T-helper 1 cell (primary cell): ENCODE measurements around the gene PSTK.
A peak's percentile ranks its signal among the peaks of the same experiment; 100 is the strongest.

Experiments
- DNase-seq, 5 donors: peaks; one replicate each; pipeline ENCODE4 v3.0.0-alpha.2; 2012 to 2020
- total RNA-seq, 4 donors: gene quantifications; one replicate each; lab custom pipeline; 2026; lab: John Stamatoyannopoulos, UW

Gene PSTK
- total RNA-seq = 6.4 to 11.6 (median 10.5) reads per million in 4 donors

DNA sequence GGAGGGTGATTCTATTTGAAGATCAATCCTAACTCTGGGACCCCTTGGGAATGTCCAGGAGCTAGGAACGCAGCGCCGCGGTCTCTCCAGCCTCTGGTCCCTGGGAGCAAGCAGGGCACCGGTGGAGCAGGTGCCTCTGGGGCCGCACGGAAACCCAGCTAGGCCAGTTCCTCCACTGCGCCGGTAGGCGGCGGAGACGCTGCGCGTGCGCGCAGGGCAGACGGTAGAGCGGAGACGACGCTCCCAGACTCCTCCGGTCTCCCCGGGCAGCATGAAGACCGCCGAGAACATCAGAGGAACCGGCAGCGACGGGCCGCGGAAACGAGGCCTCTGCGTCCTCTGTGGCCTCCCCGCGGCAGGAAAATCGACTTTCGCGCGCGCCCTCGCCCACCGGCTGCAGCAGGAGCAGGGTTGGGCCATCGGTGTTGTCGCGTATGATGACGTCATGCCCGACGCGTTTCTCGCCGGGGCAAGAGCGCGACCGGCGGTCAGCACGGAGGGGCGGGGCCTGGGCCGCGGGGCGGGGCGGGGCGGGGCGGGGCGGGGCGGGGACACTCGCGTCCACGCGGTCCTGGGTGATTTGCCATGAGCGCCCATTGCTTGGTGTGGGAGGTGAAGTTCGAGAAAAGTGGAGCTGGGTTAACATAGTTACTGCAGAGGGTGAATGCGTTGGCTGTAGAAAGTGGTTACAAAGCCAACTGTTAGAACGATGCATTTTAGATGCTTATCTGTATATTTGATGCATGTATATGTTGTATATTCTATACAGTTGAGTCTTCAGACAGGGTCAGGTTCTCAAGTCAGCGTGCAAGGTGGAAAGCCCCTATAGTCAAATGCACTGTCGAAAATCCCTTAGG lies at the start of gene PSTK:
Gene PSTK (plus strand): TSS at position 193 of the 857 bp plus-strand sequence. CDS start 79 bp downstream, at position 272.
- DNase-seq = peak; percentile 79 to 93 (median 83)

DNA sequence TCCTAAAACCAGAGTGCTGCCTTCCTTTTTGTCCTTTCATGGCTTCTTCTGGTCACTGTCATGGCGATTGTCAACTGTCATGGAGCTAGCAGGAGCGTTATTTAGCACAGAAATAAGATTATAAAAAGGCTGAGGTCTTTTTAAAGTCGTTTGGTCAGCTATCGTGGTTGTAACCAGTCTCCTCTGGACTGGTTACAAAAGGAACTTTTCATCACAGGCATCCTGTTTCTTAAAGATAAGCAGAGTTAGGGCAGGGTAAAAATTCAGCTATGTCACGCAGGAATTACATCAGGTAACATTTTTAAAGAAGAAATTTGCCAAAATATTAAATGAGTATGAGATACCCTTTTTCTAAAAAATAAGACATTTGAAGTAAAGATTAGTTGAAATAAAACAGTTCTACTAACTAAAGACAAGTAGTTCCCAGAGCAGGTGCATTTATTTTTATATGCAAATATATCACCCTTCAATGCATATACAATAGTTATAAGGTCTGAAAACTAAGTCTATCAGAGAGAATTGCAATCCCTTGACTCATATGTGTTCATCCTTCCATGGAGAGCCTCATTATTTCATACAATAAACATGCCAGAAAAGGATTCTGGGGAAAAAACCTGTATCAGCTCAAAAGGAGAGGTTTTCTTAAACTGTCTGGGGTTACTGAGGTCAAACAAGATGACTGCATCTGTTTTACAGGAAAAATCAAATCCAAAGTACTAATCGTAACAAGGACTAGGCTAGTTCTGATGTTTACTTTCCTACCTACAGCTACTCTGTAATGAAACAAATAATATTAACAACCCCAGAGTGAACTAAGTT lies 48.9 kb upstream of the PSTK start:
- DNase-seq = no peak

DNA sequence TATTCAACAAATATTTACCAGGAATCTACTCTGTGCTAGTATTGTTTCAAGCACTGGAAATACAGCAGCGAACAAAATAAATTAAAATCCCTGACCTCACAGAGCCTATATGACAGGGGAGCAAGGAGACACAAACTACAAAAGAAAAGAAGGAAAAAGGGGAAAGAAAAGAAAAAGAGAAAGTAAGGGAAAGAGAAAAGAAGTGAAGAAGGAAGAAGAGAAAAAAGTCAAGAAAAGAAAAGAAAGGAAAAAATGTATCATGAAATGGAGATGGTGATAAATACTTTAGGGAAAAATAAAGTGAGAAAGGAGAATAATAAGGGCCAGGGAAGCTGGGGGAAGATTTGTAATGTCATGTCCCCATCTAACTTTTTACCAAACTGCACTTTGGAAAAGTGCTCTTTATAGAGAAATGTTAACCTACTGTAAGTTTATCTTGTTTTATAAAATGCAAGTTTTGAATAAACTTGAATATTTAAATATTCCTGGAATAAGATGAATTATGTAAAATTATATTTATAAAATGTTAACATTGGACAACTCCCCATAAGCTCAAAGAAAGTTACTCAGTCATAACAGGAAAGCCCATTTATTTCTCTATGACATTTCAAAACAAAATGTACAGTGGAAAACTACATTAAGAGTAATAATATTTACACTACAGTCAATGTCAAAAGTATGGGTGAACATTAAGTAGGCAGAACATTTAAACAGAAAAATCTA lies 40.9 kb upstream of the PSTK start:
- DNase-seq = no peak

GRCh38 chr10:122939856-122940543 lies 40.2 kb upstream of the PSTK start:
- DNase-seq = no peak

- no peak for DNase-seq
Observed at GRCh38 chr10:122949296-122949695, 30.9 kb upstream of the PSTK start.

- DNase-seq = peak; percentile 95 to 99 (median 97)
Observed at GRCh38 chr10:122953902-122954730, 26.1 kb upstream of the PSTK start, which contains the start of gene C10orf88. Gene C10orf88, minus strand, starts transcription at chr10:122954227. Its CDS starts 49 bp downstream, at chr10:122954178.

DNA sequence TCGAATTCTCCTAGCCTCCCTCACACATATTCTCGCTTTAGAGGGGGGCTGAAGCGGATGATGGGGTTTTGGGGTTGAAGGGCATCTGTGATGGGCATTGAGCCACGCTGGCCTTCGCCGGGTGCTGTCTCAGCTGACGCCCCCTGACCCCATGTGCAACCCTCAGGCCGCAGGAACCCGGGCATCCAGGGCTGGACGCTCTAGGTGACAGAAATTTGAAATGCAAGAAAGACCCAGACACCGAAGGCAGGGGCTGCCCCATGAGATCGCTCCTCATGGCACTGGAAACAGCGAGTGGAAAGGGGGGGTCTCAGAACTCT lies 25.5 kb upstream of the PSTK start:
- no peak for DNase-seq

DNA sequence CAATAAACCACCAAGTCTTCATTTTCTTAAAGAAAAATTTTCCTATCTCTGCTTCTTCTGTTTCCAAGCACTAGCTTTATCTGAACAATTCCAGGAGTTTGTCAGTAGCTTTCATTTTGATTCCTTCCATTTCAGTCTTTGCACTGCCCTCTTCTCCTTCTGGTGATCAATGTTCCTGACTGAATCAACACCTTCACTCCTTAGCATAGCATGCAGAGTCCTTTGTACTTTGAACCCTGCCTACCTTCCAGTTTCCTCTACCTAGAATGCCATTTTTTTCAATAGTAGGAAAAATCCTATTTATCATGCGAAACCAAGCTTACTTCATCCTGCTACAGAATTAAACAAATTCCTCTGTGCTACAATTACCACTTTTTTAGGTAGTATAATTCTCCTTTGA lies 24.3 kb upstream of the PSTK start:
- DNase-seq = no peak

DNA sequence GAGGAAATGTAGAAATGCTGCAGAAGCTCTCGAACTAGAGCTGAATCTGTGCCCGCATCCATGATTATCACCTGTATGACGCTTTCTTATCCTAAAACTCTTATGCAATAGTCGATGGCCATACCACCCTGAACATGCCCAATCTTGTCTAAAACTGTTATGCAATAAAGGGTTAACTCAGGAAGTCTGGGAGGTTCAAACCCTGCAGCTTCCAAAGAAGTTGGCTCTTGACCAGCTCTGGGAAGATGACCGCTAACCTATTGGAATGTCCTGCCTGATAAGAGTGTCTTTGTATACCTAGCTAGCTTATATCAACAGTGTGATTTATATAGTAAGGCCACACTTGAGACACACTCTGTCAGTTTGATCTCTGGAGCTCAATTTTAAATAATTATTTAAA lies 22.7 kb upstream of the PSTK start:
- no peak for DNase-seq

DNA sequence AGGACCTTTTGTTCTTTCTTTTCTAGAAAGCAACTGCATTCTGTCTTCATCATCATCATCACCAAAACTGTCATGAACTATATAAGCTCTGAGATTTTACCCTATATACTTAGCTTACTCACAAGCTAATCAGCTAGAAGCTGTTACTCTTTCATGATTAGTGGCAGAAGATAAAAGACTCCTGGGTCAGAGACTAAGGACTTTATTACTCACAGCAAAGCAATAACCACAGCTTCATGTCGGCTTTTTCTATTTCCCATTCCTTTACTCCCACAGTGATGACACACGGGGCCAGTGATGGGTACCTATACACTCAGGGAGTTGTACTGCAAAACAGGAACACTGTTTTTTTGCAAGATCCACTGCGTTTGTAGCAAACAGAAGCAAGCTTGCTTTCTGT lies 17.8 kb upstream of the PSTK start:
- no peak for DNase-seq

DNA sequence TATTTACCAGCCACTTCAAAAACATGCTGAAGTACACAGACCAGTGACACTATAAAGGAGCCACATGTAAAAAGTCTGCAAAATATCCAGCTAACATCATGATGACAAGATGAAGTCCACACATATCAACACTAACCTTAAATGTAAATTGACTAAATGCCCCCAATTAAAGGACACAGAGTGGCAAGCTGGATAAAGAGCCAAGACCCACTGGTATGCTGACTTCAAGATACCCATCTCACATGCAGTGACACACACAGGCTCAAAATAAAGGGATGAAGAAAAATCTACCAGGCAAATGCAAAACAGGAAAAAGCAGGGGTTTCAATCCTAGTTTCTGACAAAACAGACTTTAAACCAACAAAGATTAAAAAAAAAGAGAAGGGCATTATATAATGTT lies 13.3 kb upstream of the PSTK start:
- no peak for DNase-seq

- DNase-seq = no peak
Observed at GRCh38 chr10:122968698-122969097, 11.5 kb upstream of the PSTK start.

DNA sequence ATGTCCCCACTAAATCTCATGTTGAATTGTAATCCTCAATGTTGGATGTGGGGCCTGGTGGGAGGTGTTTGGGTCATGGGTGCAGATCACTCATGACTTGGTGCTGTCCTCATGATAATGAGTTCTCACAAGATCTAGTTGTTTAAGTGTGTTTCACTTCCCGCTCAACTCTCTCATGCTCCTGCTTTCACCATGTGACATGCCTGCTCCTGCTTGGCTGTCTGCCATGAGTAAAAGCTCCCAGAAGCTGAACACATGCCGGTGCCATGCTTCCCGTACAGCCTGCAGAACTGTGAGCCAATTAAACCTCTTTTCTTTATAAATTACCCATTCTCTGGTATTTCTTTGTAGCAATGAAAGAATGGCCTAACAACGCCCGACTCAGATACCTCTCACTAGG lies 6.2 kb upstream of the PSTK start:
- DNase-seq = no peak

DNA sequence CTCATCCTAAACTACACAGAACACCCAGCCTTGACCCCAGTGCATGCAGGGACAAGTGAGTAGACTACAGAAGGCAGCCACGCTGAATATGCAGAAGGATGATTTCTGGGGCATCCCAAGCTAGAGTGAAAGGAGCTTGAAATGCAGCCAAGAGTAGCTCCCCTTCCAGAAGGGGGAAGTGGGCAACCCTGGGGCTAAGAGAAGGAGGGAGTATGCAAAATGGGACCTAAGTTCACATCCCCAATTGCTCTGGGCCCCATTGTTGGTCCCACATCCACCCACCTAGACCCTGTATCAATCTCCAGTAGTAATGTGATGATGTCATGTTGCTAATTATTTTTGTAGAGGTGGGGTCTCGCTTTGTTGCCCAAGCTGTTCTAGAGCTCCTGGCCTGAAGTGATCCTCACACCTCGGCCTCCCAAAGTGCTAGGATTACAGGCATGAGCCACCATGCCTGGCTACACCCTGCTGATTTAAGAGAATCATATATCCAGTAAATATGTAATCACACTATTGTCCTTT lies 5.6 kb upstream of the PSTK start:
- no peak for DNase-seq

- peak in 1 of 5 donors; percentile 7 for DNase-seq
Observed at GRCh38 chr10:122981066-122981464, 864 bp downstream of the PSTK start.

GRCh38 chr10:122983898-122984297 lies 3.7 kb downstream of the PSTK start:
- no peak for DNase-seq

- no peak for DNase-seq
Observed at GRCh38 chr10:122984708-122985107, 4.5 kb downstream of the PSTK start.

GRCh38 chr10:122986335-122986734 lies 6.1 kb downstream of the PSTK start:
- DNase-seq = no peak

- no peak for DNase-seq
Observed at GRCh38 chr10:122988501-122988900, 8.3 kb downstream of the PSTK start.

- no peak for DNase-seq
Observed at GRCh38 chr10:122990278-122990677, 10.1 kb downstream of the PSTK start.

DNA sequence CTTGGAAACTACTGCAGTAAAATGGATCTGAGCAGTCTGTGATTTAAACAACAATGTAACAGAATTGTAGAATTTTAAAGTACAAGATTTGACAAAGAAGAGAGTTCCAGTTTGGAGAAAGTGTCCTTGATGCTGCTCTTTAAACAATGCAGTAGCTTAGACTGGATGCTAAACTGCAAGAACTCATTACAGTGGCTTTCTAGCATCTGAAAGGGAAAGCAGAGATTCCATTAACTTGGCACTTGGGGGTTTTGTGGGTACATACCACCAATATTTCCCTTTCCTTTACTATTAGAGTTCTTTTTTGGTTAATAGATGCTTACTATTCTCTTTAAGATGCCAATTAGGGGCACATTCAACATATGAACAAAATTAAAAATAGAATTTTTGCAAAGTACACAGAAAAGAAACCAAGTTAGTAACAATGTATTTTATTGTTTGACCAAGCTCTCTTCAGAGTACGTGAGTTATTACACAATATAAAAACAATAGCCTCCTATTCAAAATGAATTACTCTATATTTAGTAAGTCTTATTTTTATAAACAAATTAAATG lies 11.9 kb downstream of the PSTK start:
- no peak for DNase-seq
